SK-N-SH treated with all-trans-retinoic acid at 6 μM for 48 hours (cell line): ENCODE results near the gene SETDB1.

ENCODE experiments used
- ARNTL ChIP-seq: fragments of 450-650 bp; formaldehyde crosslinking; IDR thresholded peaks from 2 replicates; pipeline ENCODE4 v1.5.0; 2020; ENCODE audit warnings: low read depth, mild to moderate bottlenecking, moderate library complexity, borderline replicate concordance
- ESRRG ChIP-seq: fragments of 250-450 bp; sonication (Bioruptor Pico); IDR thresholded peaks from 2 replicates; pipeline ENCODE4 v1.6.1; 2021; ENCODE audit warnings: mild to moderate bottlenecking
- PPARA ChIP-seq: fragments of 250-450 bp; sonication (Bioruptor Pico); IDR thresholded peaks from 2 replicates; pipeline ENCODE4 v1.5.0; 2020; ENCODE audit warnings: mild to moderate bottlenecking, borderline replicate concordance
- RARB ChIP-seq: fragments of 250-450 bp; sonication (Bioruptor Pico); IDR thresholded peaks from 2 replicates; pipeline ENCODE4 v1.8.0; 2021; ENCODE audit warnings: mild to moderate bottlenecking, moderate library complexity
- SNAI2 ChIP-seq: fragments of 250-450 bp; sonication (Bioruptor Pico); IDR thresholded peaks from 2 replicates; pipeline ENCODE4 v1.5.0; 2020; ENCODE audit warnings: mild to moderate bottlenecking, moderate library complexity
- TCF4 ChIP-seq: fragments of 250-450 bp; sonication (Bioruptor Pico); IDR thresholded peaks from 2 replicates; pipeline ENCODE4 v1.8.0; 2021; ENCODE audit warnings: mild to moderate bottlenecking, moderate library complexity, borderline replicate concordance
- TOX ChIP-seq: fragments of 250-450 bp; sonication (Bioruptor Pico); IDR thresholded peaks from 2 replicates; pipeline ENCODE4 v1.8.0; 2021; ENCODE audit warnings: mild to moderate bottlenecking, moderate library complexity, borderline replicate concordance
- ZFP3 ChIP-seq: fragments of 250-450 bp; sonication (Bioruptor Pico); IDR thresholded peaks from 2 replicates; pipeline ENCODE4 v1.5.0; 2020; ENCODE audit warnings: mild to moderate bottlenecking, moderate library complexity
- ZFP30 ChIP-seq: fragments of 450-650 bp; formaldehyde crosslinking; IDR thresholded peaks from 2 replicates; pipeline ENCODE4 v1.5.0; 2022; ENCODE audit warnings: mild to moderate bottlenecking, moderate library complexity
- ZNF565 ChIP-seq: fragments of 450-650 bp; formaldehyde crosslinking; conservative IDR thresholded peaks from 2 replicates; pipeline ENCODE4 v1.5.0; 2020; ENCODE audit warnings: low read depth, mild to moderate bottlenecking, moderate library complexity
- TF ChIP-seq, protein P1 (sequence below): fragments of 250-450 bp; sonication (Bioruptor Pico); IDR thresholded peaks from 2 replicates; pipeline ENCODE4 v1.5.1; 2020; ENCODE audit warnings: low read depth, mild to moderate bottlenecking, moderate library complexity
- TF ChIP-seq, protein P2 (sequence below): fragments of 250-450 bp; sonication (Bioruptor Pico); IDR thresholded peaks from 2 replicates; pipeline ENCODE4 v1.8.0; 2020; ENCODE audit warnings: mild to moderate bottlenecking, moderate library complexity, borderline replicate concordance
- TF ChIP-seq, protein P3 (sequence below): fragments of 250-450 bp; sonication (Bioruptor Pico); IDR thresholded peaks from 2 replicates; pipeline ENCODE4 v1.5.1; 2021; ENCODE audit warnings: mild to moderate bottlenecking, moderate library complexity

DNA sequence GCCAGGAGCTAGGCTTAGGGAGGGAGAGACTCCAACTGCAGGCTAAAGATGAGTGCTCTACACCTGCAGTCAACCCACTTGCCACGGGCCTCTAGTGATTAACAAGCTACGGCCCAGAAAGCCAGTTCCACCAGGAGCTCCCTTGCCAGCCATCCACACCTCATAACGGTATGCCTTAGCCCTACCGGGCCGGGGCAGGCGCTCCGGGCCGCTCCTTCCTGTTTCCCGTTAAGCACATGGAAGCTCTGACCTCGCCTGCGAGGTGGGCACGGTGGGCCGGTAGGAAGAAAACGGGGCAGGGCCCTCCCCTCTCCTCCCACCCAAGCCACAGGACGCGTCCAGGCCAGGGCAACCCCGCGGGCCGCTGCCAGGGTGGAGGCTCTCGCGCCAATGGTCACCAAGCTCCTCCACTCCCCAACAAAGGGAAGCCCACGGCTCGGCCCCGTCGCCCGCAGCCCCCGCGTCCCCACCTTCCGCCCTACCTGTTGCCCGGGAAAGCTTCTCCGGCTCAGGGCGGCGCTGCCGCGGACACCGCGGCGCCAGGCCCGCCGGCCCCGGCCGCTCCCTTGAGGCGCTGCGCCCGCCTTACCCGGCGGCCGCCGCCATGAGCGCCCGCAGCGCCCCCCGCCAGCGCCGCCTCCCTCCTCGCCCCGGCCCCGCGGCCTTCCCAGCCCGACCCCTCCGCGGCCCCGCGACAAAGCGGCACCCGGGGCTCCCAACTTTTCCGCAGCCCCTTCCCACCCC is 47.8 kb downstream of the SETDB1 start:
- TF ChIP-seq ZFP3 (CRISPR knock-in tag) (no peak), RARB (no peak), PPARA (CRISPR knock-in tag) (no peak), TCF4 (CRISPR knock-in tag) (no peak), ZFP30 (no peak), ESRRG (CRISPR knock-in tag) (no peak), ZNF565 (CRISPR knock-in tag) (no peak), SNAI2 (no peak), ARNTL (CRISPR knock-in tag) (no peak), TOX (CRISPR knock-in tag) (no peak)
- TF ChIP-seq, protein P1, sequence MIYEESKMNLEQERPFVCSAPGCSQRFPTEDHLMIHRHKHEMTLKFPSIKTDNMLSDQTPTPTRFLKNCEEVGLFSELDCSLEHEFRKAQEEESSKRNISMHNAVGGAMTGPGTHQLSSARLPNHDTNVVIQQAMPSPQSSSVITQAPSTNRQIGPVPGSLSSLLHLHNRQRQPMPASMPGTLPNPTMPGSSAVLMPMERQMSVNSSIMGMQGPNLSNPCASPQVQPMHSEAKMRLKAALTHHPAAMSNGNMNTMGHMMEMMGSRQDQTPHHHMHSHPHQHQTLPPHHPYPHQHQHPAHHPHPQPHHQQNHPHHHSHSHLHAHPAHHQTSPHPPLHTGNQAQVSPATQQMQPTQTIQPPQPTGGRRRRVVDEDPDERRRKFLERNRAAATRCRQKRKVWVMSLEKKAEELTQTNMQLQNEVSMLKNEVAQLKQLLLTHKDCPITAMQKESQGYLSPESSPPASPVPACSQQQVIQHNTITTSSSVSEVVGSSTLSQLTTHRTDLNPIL (CRISPR knock-in tag) = no peak
- TF ChIP-seq, protein P2, sequence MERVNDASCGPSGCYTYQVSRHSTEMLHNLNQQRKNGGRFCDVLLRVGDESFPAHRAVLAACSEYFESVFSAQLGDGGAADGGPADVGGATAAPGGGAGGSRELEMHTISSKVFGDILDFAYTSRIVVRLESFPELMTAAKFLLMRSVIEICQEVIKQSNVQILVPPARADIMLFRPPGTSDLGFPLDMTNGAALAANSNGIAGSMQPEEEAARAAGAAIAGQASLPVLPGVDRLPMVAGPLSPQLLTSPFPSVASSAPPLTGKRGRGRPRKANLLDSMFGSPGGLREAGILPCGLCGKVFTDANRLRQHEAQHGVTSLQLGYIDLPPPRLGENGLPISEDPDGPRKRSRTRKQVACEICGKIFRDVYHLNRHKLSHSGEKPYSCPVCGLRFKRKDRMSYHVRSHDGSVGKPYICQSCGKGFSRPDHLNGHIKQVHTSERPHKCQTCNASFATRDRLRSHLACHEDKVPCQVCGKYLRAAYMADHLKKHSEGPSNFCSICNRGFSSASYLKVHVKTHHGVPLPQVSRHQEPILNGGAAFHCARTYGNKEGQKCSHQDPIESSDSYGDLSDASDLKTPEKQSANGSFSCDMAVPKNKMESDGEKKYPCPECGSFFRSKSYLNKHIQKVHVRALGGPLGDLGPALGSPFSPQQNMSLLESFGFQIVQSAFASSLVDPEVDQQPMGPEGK (CRISPR knock-in tag) = no peak
- TF ChIP-seq, protein P3, sequence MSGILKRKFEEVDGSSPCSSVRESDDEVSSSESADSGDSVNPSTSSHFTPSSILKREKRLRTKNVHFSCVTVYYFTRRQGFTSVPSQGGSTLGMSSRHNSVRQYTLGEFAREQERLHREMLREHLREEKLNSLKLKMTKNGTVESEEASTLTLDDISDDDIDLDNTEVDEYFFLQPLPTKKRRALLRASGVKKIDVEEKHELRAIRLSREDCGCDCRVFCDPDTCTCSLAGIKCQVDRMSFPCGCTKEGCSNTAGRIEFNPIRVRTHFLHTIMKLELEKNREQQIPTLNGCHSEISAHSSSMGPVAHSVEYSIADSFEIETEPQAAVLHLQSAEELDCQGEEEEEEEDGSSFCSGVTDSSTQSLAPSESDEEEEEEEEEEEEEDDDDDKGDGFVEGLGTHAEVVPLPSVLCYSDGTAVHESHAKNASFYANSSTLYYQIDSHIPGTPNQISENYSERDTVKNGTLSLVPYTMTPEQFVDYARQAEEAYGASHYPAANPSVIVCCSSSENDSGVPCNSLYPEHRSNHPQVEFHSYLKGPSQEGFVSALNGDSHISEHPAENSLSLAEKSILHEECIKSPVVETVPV (CRISPR knock-in tag) = no peak
